ENCODE measurements around the gene NPAT. TPM values are rescaled to one million over a fixed set of nuclear protein-coding genes. Genes with fewer than 3 reads are reported as not detected.

NPAT gene
- polyA plus RNA-seq (ENCODE audit: low read depth in 6 of 6): 10 to 100 TPM; 12.7 to 37.5 (median 30.2) TPM

DNA sequence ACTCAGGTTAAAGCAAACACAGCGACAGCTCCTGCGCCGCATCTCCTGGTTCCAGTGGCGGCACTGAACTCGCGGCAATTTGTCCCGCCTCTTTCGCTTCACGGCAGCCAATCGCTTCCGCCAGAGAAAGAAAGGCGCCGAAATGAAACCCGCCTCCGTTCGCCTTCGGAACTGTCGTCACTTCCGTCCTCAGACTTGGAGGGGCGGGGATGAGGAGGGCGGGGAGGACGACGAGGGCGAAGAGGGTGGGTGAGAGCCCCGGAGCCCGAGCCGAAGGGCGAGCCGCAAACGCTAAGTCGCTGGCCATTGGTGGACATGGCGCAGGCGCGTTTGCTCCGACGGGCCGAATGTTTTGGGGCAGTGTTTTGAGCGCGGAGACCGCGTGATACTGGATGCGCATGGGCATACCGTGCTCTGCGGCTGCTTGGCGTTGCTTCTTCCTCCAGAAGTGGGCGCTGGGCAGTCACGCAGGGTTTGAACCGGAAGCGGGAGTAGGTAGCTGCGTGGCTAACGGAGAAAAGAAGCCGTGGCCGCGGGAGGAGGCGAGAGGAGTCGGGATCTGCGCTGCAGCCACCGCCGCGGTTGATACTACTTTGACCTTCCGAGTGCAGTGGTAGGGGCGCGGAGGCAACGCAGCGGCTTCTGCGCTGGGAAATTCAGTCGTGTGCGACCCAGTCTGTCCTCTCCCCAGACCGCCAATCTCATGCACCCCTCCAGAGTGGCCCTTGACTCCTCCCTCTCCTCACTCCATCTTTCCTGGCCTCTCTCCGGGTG, at the start of gene NPAT, which contains the start of gene ATM:
Gene NPAT, minus strand, starts transcription at position 65 of the 774 bp plus-strand sequence. CDS start 102 bp downstream, outside the sequence.
Gene ATM, plus strand, starts transcription at position 494 of the 774 bp plus-strand sequence. CDS start 4,558 bp downstream, outside the sequence.
- H3K9me3 Mint-ChIP-seq: no peaks in the 10 kb centered on the region
- DNase-seq (peak; percentile 99), ATAC-seq (ENCODE audit: low read depth in 2 of 2) (peak; percentile 72)
- H3K4me1 Mint-ChIP-seq: peaks cover 34 to 54% (median 52%) of the 10 kb centered on the region in 3 donors
- no peak within 1 kb of the TSS for H3K4me3 Mint-ChIP-seq
- H3K27ac Mint-ChIP-seq: no peak within 1 kb of the TSS
- H3K27me3 Mint-ChIP-seq: no peaks in the 10 kb centered on the region
- peaks cover 4 to 9% of the 10 kb centered on the region in 2 donors for H3K36me3 Mint-ChIP-seq

DNA sequence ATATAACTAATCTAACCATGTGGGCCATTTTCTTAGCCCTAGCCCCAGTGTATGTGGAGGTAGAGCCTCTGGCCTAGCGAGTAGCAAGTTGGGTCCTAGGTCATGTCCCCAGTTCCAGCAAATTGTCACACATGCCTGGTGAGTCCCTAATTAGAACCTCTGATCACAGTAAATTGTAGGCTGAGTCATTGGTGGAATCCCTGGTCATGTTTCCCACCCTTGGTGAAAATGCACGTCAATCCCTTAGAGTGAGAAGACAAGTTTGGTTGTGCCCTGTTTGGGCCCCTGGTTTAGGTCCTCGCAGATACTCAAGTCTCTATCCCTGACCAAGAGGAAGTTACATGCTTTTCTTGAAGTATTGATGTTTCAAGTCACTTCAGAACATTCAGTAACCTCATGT, 47.1 kb upstream of the NPAT start:
- H3K4me1 Mint-ChIP-seq: peaks cover 2 to 8% (median 2%) of the 10 kb centered on the region in 3 donors
- DNase-seq (no peak), ATAC-seq (ENCODE audit: low read depth in 2 of 2) (no peak)
- H3K4me3 Mint-ChIP-seq: no peak overlapping the region
- H3K9me3 Mint-ChIP-seq: peaks cover 0 to 7% (median under 1%) of the 10 kb centered on the region in 7 donors
- no peaks in the 10 kb centered on the region for H3K27me3 Mint-ChIP-seq
- peaks cover 14 to 31% of the 10 kb centered on the region in 2 donors for H3K36me3 Mint-ChIP-seq
- H3K27ac Mint-ChIP-seq: peak overlapping the region in 5 of 6 donors; percentile 24 to 73 (median 60)

GRCh38 chr11:108253176-108253575, 30.7 kb upstream of the NPAT start:
- Mint-ChIP-seq H3K4me3 (no peak overlapping the region), H3K27me3 (no peaks in the 10 kb centered on the region), H3K9me3 (no peaks in the 10 kb centered on the region), H3K36me3 (peaks cover 26 to 36% of the 10 kb centered on the region in 2 donors), H3K27ac (peak overlapping the region in 1 of 6 donors; percentile 28), H3K4me1 (peaks cover 0 to 4% (median 4%) of the 10 kb centered on the region in 3 donors)
- DNase-seq (no peak), ATAC-seq (ENCODE audit: low read depth in 2 of 2) (no peak)

DNA sequence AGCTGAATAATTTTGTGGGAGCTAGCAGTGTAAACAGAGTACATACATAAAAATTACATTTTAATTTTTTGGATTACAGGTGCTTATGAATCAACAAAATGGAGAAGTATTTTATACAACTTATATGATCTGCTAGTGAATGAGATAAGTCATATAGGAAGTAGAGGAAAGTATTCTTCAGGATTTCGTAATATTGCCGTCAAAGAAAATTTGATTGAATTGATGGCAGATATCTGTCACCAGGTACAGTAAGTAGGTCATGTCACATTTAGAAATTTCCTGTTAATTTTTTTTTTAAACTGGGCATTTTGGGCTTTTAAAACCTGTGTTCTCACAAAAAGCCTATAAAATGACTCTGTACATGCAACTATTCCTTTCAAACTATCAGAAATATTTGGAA, 24.4 kb upstream of the NPAT start:
- DNase-seq (no peak), ATAC-seq (ENCODE audit: low read depth in 2 of 2) (no peak)
- H3K4me1 Mint-ChIP-seq: peaks cover 0 to 13% (median 0%) of the 10 kb centered on the region in 3 donors
- H3K36me3 Mint-ChIP-seq: peaks cover 14 to 27% of the 10 kb centered on the region in 2 donors
- no peak overlapping the region for H3K4me3 Mint-ChIP-seq
- H3K9me3 Mint-ChIP-seq: no peaks in the 10 kb centered on the region
- H3K27ac Mint-ChIP-seq: no peak overlapping the region
- H3K27me3 Mint-ChIP-seq: no peaks in the 10 kb centered on the region

DNA sequence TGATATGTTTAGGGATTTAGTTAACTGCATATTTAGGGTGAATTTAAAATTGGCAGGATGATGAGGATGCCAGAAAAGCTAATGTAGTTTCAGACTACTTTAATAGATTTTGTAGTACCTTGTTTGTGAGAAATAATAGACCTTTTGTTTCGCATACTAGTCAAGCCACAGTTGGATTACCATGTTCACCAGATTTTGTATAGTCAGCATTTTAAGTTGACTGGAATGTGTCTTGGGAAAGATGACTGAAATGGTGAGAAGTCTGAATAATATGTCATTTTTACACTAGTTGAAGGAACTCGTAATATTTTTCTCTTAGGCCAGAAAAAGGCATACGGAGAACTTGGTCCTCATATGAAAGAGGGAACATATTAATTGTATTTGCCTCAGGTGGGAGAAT, 23.9 kb upstream of the NPAT start:
- Mint-ChIP-seq H3K9me3 (no peaks in the 10 kb centered on the region), H3K4me3 (no peak overlapping the region), H3K4me1 (peaks cover 0 to 14% (median 0%) of the 10 kb centered on the region in 3 donors), H3K36me3 (peaks cover 8 to 21% of the 10 kb centered on the region in 2 donors), H3K27me3 (no peaks in the 10 kb centered on the region), H3K27ac (peak overlapping the region in 1 of 6 donors; percentile 66)
- no peak for DNase-seq
- no peak for ATAC-seq (ENCODE audit: low read depth in 2 of 2)

GRCh38 chr11:108242422-108242821, 20.0 kb upstream of the NPAT start:
- Mint-ChIP-seq H3K4me1 (peaks cover 14 to 34% (median 26%) of the 10 kb centered on the region in 3 donors), H3K27ac (peak overlapping the region in 2 of 6 donors; percentile 20 to 54), H3K4me3 (no peak overlapping the region), H3K36me3 (peaks cover 7 to 20% of the 10 kb centered on the region in 2 donors), H3K9me3 (no peaks in the 10 kb centered on the region), H3K27me3 (no peaks in the 10 kb centered on the region)
- ATAC-seq (ENCODE audit: low read depth in 2 of 2) (no peak), DNase-seq (no peak)

- H3K4me3 Mint-ChIP-seq: no peak overlapping the region
- H3K36me3 Mint-ChIP-seq: peaks cover 7 to 15% of the 10 kb centered on the region in 2 donors
- no peak for DNase-seq
- no peak for ATAC-seq (ENCODE audit: low read depth in 2 of 2)
- H3K4me1 Mint-ChIP-seq: peaks cover 22 to 40% (median 36%) of the 10 kb centered on the region in 3 donors
- peak overlapping the region in 1 of 6 donors; percentile 72 for H3K27ac Mint-ChIP-seq
- no peaks in the 10 kb centered on the region for H3K9me3 Mint-ChIP-seq
- no peaks in the 10 kb centered on the region for H3K27me3 Mint-ChIP-seq
Observed at GRCh38 chr11:108241330-108242037, 19.0 kb upstream of the NPAT start.

GRCh38 chr11:108239076-108239475, 16.6 kb upstream of the NPAT start:
- H3K4me1 Mint-ChIP-seq: peaks cover 29 to 58% (median 44%) of the 10 kb centered on the region in 3 donors
- peaks cover 7 to 17% of the 10 kb centered on the region in 2 donors for H3K36me3 Mint-ChIP-seq
- no peak for ATAC-seq (ENCODE audit: low read depth in 2 of 2)

GRCh38 chr11:108237058-108237481, 14.6 kb upstream of the NPAT start:
- H3K9me3 Mint-ChIP-seq: no peaks in the 10 kb centered on the region
- H3K27ac Mint-ChIP-seq: peak overlapping the region; percentile 94 to 98 (median 96)
- peak; percentile 62 to 63 for ATAC-seq (ENCODE audit: low read depth in 2 of 2)
- H3K36me3 Mint-ChIP-seq: peaks cover 11 to 16% of the 10 kb centered on the region in 2 donors
- peak overlapping the region; percentile 72 to 90 (median 82) for H3K4me3 Mint-ChIP-seq
- H3K4me1 Mint-ChIP-seq: peaks cover 34 to 62% (median 52%) of the 10 kb centered on the region in 3 donors
- H3K27me3 Mint-ChIP-seq: no peaks in the 10 kb centered on the region
- peak; percentile 26 for DNase-seq

More at GRCh38 chr11:108239076-108239475, 16.6 kb upstream of the NPAT start:
- Mint-ChIP-seq H3K27me3 (no peaks in the 10 kb centered on the region), H3K4me3 (peak overlapping the region in 2 of 8 donors; percentile 2 to 9), H3K27ac (peak overlapping the region in 3 of 6 donors; percentile 16 to 69 (median 61)), H3K9me3 (no peaks in the 10 kb centered on the region)
- no peak for DNase-seq

DNA sequence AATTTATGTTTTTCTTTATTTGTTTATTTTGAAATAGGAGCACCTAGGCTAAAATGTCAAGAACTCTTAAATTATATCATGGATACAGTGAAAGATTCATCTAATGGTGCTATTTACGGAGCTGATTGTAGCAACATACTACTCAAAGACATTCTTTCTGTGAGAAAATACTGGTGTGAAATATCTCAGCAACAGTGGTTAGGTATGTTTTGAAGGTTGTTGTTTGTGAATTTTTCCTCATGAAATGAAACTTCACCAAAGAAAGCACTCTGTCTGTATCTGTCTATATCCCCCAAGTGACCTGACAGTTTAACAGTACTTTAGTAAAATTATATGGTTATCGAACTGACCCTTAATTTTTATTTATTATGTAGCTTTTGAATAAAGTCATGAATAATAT, 13.2 kb upstream of the NPAT start:
- Mint-ChIP-seq H3K4me1 (peaks cover 36 to 64% (median 50%) of the 10 kb centered on the region in 3 donors), H3K4me3 (peak overlapping the region in 7 of 8 donors; percentile 72 to 90 (median 80)), H3K36me3 (peaks cover 14 to 19% of the 10 kb centered on the region in 2 donors), H3K9me3 (no peaks in the 10 kb centered on the region), H3K27me3 (no peaks in the 10 kb centered on the region), H3K27ac (peak overlapping the region; percentile 94 to 98 (median 96))
- no peak for DNase-seq
- no peak for ATAC-seq (ENCODE audit: low read depth in 2 of 2)

GRCh38 chr11:108235192-108235591, 12.8 kb upstream of the NPAT start:
- no peak for ATAC-seq (ENCODE audit: low read depth in 2 of 2)
- peak overlapping the region in 1 of 8 donors; percentile 21 for H3K4me3 Mint-ChIP-seq
- H3K9me3 Mint-ChIP-seq: no peaks in the 10 kb centered on the region
- H3K27me3 Mint-ChIP-seq: no peaks in the 10 kb centered on the region
- H3K27ac Mint-ChIP-seq: peak overlapping the region in 1 of 6 donors; percentile 94
- H3K4me1 Mint-ChIP-seq: peaks cover 34 to 64% (median 47%) of the 10 kb centered on the region in 3 donors
- H3K36me3 Mint-ChIP-seq: peaks cover 14 to 17% of the 10 kb centered on the region in 2 donors
- no peak for DNase-seq

GRCh38 chr11:108233277-108233945, 11.0 kb upstream of the NPAT start:
- Mint-ChIP-seq H3K4me1 (peaks cover 32 to 65% (median 38%) of the 10 kb centered on the region in 3 donors), H3K27me3 (no peaks in the 10 kb centered on the region), H3K27ac (peak overlapping the region in 2 of 6 donors; percentile 50 to 93), H3K36me3 (peaks cover 14 to 19% of the 10 kb centered on the region in 2 donors), H3K9me3 (no peaks in the 10 kb centered on the region), H3K4me3 (peak overlapping the region in 1 of 8 donors; percentile 29)
- DNase-seq (no peak), ATAC-seq (ENCODE audit: low read depth in 2 of 2) (no peak)

DNA sequence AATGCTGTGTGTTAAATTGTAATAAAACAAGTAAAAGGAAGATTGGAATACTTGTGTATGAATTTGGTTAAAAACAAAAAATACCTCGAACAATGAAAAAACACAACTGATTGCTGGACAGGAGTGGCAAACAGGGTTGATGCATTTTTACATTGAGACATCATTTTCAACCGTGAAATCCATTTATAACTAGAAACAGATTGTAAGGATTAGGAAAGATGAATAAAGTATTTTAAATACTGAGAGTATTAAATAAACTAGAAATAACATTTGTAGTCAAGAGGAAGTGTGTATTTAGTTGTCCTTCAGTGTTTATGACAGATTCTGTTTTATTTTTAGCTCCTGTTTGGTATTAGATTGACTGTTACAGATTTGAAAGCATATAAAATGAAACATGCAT, 5.8 kb upstream of the NPAT start:
- Mint-ChIP-seq H3K9me3 (no peaks in the 10 kb centered on the region), H3K4me3 (peak overlapping the region in 2 of 8 donors; percentile 65 to 68), H3K27me3 (no peaks in the 10 kb centered on the region), H3K27ac (peak overlapping the region in 2 of 6 donors; percentile 24 to 78), H3K36me3 (peaks cover 8 to 14% of the 10 kb centered on the region in 2 donors), H3K4me1 (peaks cover 24 to 29% (median 24%) of the 10 kb centered on the region in 3 donors)
- DNase-seq (no peak), ATAC-seq (ENCODE audit: low read depth in 2 of 2) (no peak)

Measured in naive B cell (primary cell).